GM12891 (cell line): Measurements from ENCODE around the gene TAS2R41.

Experiments used
- PAX5 ChIP-seq: IDR thresholded peaks from 2 replicates; pipeline ENCODE4 v1.6.1; 2011; ENCODE audit warnings: low read length, moderate library complexity, mild to moderate bottlenecking; ENCODE audit not compliant: insufficient read depth, severe bottlenecking
- POLR2A ChIP-seq: IDR thresholded peaks from 2 replicates; pipeline ENCODE4 v1.6.1; 2011; ENCODE audit warnings: low read depth, low read length, control low read depth
- POLR2AphosphoS5 ChIP-seq: IDR thresholded peaks from 2 replicates; pipeline ENCODE4 v1.6.1; 2011; ENCODE audit warnings: low read depth, low read length, control low read depth
- POU2F2 ChIP-seq: IDR thresholded peaks from 2 replicates; pipeline ENCODE4 v1.6.1; 2011; ENCODE audit warnings: low read depth, mild to moderate bottlenecking, control low read depth, low read length, moderate library complexity
- TAF1 ChIP-seq: IDR thresholded peaks from 2 replicates; pipeline ENCODE4 v1.6.1; 2011; ENCODE audit warnings: low read depth, low read length, control low read depth

DNA sequence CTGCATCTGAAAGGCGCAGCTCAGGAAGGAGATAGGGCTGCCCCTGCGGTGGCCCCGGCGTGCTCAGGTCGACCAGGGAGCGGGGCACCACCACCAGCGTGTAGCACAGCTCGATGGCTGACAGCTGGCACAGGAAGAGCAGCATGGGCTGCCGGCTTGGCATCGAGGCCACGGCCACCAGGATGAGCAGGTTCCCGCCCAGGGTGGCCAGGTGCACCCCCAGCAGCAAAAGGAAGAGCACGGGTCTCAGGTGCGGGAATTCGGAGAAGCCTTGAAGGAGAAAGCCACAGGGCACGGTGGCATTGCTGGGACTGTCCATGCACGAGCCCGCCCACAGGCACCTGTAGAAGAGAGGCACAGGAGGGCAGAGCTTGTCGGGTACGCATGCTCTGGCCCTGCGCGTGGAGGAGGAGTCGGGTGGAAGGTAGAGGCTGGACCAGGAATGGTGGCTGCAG, 33.9 kb downstream of the TAS2R41 start:
- no peak for TF ChIP-seq PAX5
- no peak for TF ChIP-seq TAF1
- TF ChIP-seq POLR2A = no peak
- no peak for TF ChIP-seq POLR2AphosphoS5
- no peak for TF ChIP-seq POU2F2
